Mesothelial cell of epicardium (in vitro differentiated cells): ENCODE results near the gene HEPH. TPM values are rescaled to one million over a fixed set of nuclear protein-coding genes. Genes with fewer than 3 reads are reported as not detected.

Source experiments
- DNase-seq, 2 experiments: peaks; one replicate each; pipeline ENCODE4 v3.0.0; 2021; ENCODE audit warnings: low spot score in 2 of 2; ENCODE audit not compliant: unreplicated experiment in 2 of 2
- H3K27ac Mint-ChIP-seq: 2 replicates; pipeline ENCODE4 v1.8.0; 2021; ENCODE audit warnings: mixed read lengths
- H3K27me3 Mint-ChIP-seq: 2 replicates; pipeline ENCODE4 v1.8.0; 2021; ENCODE audit warnings: low read depth, mixed read lengths
- H3K36me3 Mint-ChIP-seq: 2 replicates; pipeline ENCODE4 v1.8.0; 2021; ENCODE audit warnings: mixed read lengths
- H3K4me1 Mint-ChIP-seq: 2 replicates; pipeline ENCODE4 v1.8.0; 2021; ENCODE audit warnings: mixed read lengths
- H3K4me3 Mint-ChIP-seq: 2 replicates; pipeline ENCODE4 v1.8.0; 2021; ENCODE audit warnings: mild to moderate bottlenecking, moderate library complexity, mixed read lengths
- H3K9me3 Mint-ChIP-seq: 2 replicates; pipeline ENCODE4 v1.8.0; 2021; ENCODE audit warnings: mixed read lengths
- total RNA-seq: library from RNA; stranded (reverse); gene quantifications from 3 replicates; pipeline ENCODE4 v1.2.1, GENCODE V29; 2021
- TF ChIP-seq, protein P1 (sequence below): fragments of 200-600 bp; sonication (generic); IDR thresholded peaks from one replicate; pipeline ENCODE4 v1.5.0; 2021; ENCODE audit warnings: antibody characterized with exemption; ENCODE audit not compliant: unreplicated experiment

HEPH gene
- total RNA-seq, 1 donor from 2014 or later: 126 TPM

DNA sequence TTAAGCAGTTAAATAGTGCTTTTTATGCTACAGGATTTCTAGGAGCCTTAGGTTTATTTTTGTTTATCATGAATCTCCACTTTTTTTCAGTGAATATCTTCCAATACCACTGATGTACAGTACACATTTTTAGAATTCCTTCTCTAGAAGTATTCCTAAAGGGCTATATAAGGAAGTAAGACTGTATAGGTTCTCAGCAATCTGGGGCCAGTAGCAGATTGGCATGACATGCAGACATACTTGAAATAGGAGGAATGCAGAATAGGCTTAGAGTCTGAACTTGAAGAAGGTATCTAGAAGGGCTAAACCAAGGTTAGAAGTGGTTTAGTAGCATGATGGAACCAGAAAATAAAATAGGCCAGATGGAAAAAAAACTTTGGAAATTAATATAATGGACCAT is 29.8 kb downstream of the HEPH start:
- Mint-ChIP-seq H3K36me3 (peaks cover 17% of the 10 kb centered on the region), H3K27me3 (no peaks in the 10 kb centered on the region), H3K9me3 (peaks cover 17% of the 10 kb centered on the region), H3K4me3 (no peak overlapping the region), H3K27ac (no peak overlapping the region), H3K4me1 (no peaks in the 10 kb centered on the region)
- DNase-seq: no peak
- TF ChIP-seq, protein P1, sequence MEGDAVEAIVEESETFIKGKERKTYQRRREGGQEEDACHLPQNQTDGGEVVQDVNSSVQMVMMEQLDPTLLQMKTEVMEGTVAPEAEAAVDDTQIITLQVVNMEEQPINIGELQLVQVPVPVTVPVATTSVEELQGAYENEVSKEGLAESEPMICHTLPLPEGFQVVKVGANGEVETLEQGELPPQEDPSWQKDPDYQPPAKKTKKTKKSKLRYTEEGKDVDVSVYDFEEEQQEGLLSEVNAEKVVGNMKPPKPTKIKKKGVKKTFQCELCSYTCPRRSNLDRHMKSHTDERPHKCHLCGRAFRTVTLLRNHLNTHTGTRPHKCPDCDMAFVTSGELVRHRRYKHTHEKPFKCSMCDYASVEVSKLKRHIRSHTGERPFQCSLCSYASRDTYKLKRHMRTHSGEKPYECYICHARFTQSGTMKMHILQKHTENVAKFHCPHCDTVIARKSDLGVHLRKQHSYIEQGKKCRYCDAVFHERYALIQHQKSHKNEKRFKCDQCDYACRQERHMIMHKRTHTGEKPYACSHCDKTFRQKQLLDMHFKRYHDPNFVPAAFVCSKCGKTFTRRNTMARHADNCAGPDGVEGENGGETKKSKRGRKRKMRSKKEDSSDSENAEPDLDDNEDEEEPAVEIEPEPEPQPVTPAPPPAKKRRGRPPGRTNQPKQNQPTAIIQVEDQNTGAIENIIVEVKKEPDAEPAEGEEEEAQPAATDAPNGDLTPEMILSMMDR: no peak

DNA sequence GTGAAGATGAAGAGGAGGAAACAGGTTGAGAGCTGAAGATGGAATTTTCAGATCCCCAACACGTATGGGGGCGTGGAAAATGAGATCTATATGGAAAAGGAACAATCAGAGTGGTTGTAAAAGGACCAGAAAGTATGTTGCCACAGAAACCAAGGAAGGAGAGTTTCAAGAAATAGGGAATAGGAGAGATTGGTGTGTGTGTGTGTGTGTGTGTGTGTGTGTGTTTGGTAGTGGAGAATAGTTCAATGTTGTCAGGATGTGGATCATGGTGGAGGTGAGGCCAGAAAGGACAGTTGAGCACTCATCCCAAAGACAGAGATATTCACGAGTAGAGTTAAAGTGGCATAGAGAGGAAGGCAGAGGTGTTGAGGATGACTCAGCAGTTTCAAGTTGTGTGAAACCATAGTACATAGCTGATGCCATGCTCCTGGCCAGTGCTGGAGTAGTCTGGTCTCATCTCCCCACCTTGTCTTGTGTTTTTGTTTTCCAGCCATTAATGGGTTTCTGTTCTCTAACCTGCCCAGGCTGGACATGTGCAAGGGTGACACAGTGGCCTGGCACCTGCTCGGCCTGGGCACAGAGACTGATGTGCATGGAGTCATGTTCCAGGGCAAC is 36.1 kb downstream of the HEPH start:
- TF ChIP-seq, protein P1: no peak
- H3K9me3 Mint-ChIP-seq: peaks cover 16% of the 10 kb centered on the region
- no peak overlapping the region for H3K27ac Mint-ChIP-seq
- H3K4me1 Mint-ChIP-seq: peaks cover 3% of the 10 kb centered on the region
- H3K36me3 Mint-ChIP-seq: peaks cover 4% of the 10 kb centered on the region
- no peak for DNase-seq
- no peak overlapping the region for H3K4me3 Mint-ChIP-seq
- H3K27me3 Mint-ChIP-seq: no peaks in the 10 kb centered on the region

DNA sequence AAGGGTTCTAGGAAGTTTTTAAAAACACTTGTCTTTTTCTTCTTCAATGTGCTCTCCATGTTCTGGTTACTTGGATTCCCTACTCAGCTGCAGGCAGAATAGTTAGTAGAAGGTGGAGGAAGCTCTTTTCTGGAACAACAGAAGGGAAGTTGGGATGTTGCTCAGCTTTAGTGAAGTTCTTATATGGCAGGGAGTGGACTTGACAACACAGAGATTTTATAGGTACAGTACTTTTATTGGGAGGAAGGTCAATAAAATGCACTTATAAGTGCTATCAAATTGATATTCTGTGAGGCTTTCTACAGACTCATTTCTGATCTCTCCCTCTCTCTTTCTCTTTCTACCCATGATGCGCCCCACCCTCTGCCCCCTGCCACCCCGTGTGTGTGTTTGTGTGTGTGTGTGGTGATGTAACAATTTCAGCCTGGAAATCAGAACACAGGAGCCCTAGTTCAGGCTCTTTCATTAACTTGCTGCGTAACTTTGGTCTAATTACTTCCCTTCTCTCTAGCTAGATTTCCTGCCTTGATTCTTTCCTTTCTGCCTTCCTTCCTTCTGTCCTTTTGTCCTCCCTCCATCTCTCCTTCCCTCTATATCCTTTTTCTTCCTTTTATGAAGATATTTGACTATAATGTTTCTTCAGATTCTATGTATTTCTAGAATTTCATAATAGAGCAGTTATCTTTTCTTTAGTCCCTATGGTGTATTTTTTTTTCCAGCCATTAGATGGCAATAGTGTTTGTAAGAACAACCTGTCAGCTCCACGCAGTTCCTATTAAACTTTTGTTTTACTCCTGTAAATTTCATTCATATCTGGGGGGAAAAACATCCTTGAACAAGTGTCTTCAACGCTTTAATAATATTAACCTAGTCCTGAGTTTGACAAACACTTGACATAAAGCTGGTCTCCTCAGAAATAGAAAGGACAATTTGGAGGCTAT is 37.1 kb downstream of the HEPH start:
- H3K4me1 Mint-ChIP-seq: peaks cover 3% of the 10 kb centered on the region
- H3K4me3 Mint-ChIP-seq: no peak overlapping the region
- H3K9me3 Mint-ChIP-seq: peaks cover 9% of the 10 kb centered on the region
- TF ChIP-seq, protein P1: no peak
- H3K27me3 Mint-ChIP-seq: no peaks in the 10 kb centered on the region
- H3K27ac Mint-ChIP-seq: no peak overlapping the region
- H3K36me3 Mint-ChIP-seq: peaks cover 4% of the 10 kb centered on the region
- no peak for DNase-seq

DNA sequence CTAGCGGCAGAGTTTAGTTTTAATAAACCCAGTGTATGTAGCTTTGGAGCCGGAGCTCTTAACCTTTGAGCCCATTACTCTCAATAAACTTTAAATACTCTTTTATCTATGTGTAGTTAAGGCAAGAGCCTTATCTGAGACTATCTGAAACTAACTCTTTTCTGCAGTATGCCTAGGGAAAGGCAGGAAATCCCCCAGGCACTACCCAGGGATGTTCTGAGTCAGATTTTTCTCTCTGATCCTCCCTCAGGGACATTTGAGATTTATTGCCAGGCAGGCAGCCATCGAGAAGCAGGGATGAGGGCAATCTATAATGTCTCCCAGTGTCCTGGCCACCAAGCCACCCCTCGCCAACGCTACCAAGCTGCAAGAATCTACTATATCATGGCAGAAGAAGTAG is 39.1 kb downstream of the HEPH start:
- no peaks in the 10 kb centered on the region for H3K27me3 Mint-ChIP-seq
- peaks cover 4% of the 10 kb centered on the region for H3K36me3 Mint-ChIP-seq
- H3K27ac Mint-ChIP-seq: no peak overlapping the region
- no peak for DNase-seq
- no peak overlapping the region for H3K4me3 Mint-ChIP-seq
- TF ChIP-seq, protein P1: no peak
- peaks cover 3% of the 10 kb centered on the region for H3K4me1 Mint-ChIP-seq
- H3K9me3 Mint-ChIP-seq: peaks cover 9% of the 10 kb centered on the region

DNA sequence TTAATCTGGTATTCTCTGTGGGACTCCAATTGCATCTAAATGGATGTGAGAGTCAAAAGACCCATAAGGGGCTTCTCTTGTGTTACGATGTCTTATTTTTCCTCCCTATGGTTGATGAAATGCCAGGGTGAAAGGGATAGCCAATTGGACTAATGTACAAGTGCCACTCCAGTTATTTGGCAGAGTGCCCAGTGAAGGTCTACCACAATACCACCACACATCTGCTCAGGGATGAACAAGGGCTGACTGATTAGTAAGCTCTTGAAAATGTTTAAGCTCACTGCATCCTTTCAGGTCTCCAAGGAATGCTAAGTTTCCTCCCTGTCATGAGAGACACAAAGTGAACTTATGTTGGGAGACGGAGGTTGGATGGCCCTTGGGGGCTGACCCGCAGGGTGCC is 57.8 kb downstream of the HEPH start:
- no peak for DNase-seq
- Mint-ChIP-seq H3K4me3 (no peak overlapping the region), H3K36me3 (peaks cover 38% of the 10 kb centered on the region), H3K27ac (no peak overlapping the region), H3K27me3 (no peaks in the 10 kb centered on the region), H3K4me1 (no peaks in the 10 kb centered on the region), H3K9me3 (peaks cover 54% of the 10 kb centered on the region)
- TF ChIP-seq, protein P1: no peak
